A673 (cell line): ENCODE results near the gene ZNF445.

Experiments used
- EZH2 ChIP-seq: fragments of 200-600 bp; sonication (generic); IDR thresholded peaks from 2 replicates; pipeline ENCODE4 v1.6.1; 2017; ENCODE audit warnings: borderline replicate concordance, low read depth, mild to moderate bottlenecking, mixed read lengths, antibody characterized with exemption, low read length; ENCODE audit not compliant: poor library complexity, severe bottlenecking
- TF ChIP-seq, protein P1 (sequence below): fragments of 300-800, 200-600 bp; sonication (generic); conservative IDR thresholded peaks from 2 replicates; pipeline ENCODE4 v1.5.1; 2017; ENCODE audit warnings: low read depth, mild to moderate bottlenecking, antibody characterized with exemption, low read length, moderate library complexity, mixed read lengths

DNA sequence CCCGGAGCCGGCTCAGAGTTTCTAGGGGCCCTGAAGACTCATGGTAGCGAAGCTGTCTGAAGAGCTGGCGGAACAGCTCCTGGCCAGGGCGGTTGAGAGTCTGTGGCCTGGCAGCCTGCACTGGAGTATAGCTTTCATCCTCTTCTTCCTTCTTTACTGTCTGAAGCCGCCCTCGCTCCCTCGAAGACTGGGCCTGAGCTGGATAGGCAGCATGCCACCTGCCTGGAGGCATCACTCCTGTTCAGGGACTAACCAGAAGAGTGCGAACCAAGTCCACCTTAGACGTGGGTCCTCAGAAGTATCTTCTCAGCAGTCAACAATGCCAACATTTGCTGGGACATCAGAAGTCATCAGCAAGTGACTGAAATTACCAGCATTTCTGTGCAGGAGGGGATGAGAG, 22.2 kb downstream of the ZNF445 start:
- TF ChIP-seq, protein P1, sequence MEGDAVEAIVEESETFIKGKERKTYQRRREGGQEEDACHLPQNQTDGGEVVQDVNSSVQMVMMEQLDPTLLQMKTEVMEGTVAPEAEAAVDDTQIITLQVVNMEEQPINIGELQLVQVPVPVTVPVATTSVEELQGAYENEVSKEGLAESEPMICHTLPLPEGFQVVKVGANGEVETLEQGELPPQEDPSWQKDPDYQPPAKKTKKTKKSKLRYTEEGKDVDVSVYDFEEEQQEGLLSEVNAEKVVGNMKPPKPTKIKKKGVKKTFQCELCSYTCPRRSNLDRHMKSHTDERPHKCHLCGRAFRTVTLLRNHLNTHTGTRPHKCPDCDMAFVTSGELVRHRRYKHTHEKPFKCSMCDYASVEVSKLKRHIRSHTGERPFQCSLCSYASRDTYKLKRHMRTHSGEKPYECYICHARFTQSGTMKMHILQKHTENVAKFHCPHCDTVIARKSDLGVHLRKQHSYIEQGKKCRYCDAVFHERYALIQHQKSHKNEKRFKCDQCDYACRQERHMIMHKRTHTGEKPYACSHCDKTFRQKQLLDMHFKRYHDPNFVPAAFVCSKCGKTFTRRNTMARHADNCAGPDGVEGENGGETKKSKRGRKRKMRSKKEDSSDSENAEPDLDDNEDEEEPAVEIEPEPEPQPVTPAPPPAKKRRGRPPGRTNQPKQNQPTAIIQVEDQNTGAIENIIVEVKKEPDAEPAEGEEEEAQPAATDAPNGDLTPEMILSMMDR: no peak
- no peak for TF ChIP-seq EZH2
